SU-DHL-6 (cell line): Measurements from ENCODE around the gene ACVR2A.

ENCODE experiments used
- H2AFZ ChIP-seq: fragments of 200-600 bp; sonication (generic); 2 replicates; pipeline ENCODE4 v1.6.1; 2014; ENCODE audit warnings: low read depth, mild to moderate bottlenecking, moderate library complexity, mixed read lengths, antibody characterized with exemption, low read length; ENCODE audit not compliant: severe bottlenecking
- H3F3A ChIP-seq: fragments of 200-600 bp; shearing (Covaris generic); 2 replicates; pipeline ENCODE4 v1.6.0; 2016; ENCODE audit warnings: antibody characterized with exemption, mild to moderate bottlenecking; ENCODE audit not compliant: insufficient read depth
- H3K27ac ChIP-seq: fragments of 200-600 bp; sonication (generic); 2 replicates; pipeline ENCODE4 v1.5.1; 2016; ENCODE audit warnings: low read depth, mild to moderate bottlenecking, low read length, moderate library complexity, mixed read lengths
- H3K27me3 ChIP-seq: fragments of 200-600 bp; sonication (generic), shearing (Covaris generic); 2 replicates; pipeline ENCODE4 v1.6.0; 2014; ENCODE audit warnings: mild to moderate bottlenecking, low read length
- H3K36me3 ChIP-seq: fragments of 200-600 bp; sonication (generic); 2 replicates; pipeline ENCODE4 v1.6.1; 2014; ENCODE audit warnings: mild to moderate bottlenecking, low read length, mixed read lengths
- H3K4me2 ChIP-seq: fragments of 300-600, 200-600 bp; shearing (Covaris generic), sonication (generic); 2 replicates; pipeline ENCODE4 v1.6.0; 2014; ENCODE audit warnings: low read length, low read depth, mild to moderate bottlenecking; ENCODE audit not compliant: poor library complexity, severe bottlenecking
- H3K4me3 ChIP-seq: fragments of 200-600 bp; sonication (generic); 2 replicates; pipeline ENCODE4 v1.5.1; 2014; ENCODE audit warnings: antibody characterized with exemption, low read length, mild to moderate bottlenecking, mixed read lengths; ENCODE audit not compliant: insufficient read depth, poor library complexity, severe bottlenecking
- H3K79me2 ChIP-seq: fragments of 200-600 bp; sonication (generic); 2 replicates; pipeline ENCODE4 v1.6.1; 2014; ENCODE audit warnings: mild to moderate bottlenecking, low read length, moderate library complexity; ENCODE audit not compliant: insufficient read depth
- H3K9ac ChIP-seq: fragments of 200-600 bp; sonication (generic); 2 replicates; pipeline ENCODE4 v1.7.0; 2014; ENCODE audit warnings: mild to moderate bottlenecking, low read length
- H3K9me2 ChIP-seq: fragments of 200-600 bp; sonication (generic); replicated peaks from 2 replicates; pipeline ENCODE4 v1.6.1; 2014; ENCODE audit warnings: low read length; ENCODE audit not compliant: insufficient read depth
- H3K9me3 ChIP-seq: fragments of 200-600 bp; sonication (generic); 2 replicates; pipeline ENCODE4 v1.6.1; 2014; ENCODE audit warnings: low read length, mixed read lengths; ENCODE audit not compliant: insufficient read depth
- H4K20me1 ChIP-seq: fragments of 200-600 bp; sonication (generic); 2 replicates; pipeline ENCODE4 v1.6.1; 2014; ENCODE audit warnings: low read depth, mild to moderate bottlenecking, antibody characterized with exemption, low read length, moderate library complexity, mixed read lengths
- EZH2phosphoT487 ChIP-seq: fragments of 200-600 bp; sonication (generic), shearing (Covaris generic); conservative IDR thresholded peaks from 2 replicates; pipeline ENCODE4 v1.6.1; 2018; ENCODE audit warnings: mild to moderate bottlenecking, antibody characterized with exemption, low read length, moderate library complexity, mixed read lengths
- TF ChIP-seq, protein P1 (sequence below): fragments of 200-600 bp; sonication (generic); IDR thresholded peaks from one replicate; pipeline ENCODE4 v1.5.1; 2017; ENCODE audit warnings: antibody characterized with exemption, mild to moderate bottlenecking, low read length, moderate library complexity; ENCODE audit not compliant: insufficient read depth, poor library complexity, severe bottlenecking

The ACVR2A gene

DNA sequence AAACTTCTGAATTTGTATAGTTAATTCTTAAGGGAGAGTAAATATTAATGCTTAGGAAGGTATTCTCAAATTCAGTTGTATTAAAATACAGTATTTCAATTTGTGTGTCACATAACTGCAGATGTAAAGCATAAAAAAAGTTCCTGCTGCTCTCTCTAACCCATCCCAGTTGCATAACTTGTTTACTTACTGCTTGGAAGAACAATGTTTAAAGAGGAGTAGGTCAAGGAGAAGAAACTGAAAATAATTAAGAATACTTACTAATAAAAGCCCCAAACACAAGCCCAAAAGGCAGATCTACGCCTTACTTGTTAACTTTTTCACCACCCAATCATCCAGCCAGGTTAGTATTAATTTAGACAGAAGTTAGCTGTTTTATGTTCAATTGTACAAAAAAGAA is 94.5 kb downstream of the ACVR2A start:
- Histone ChIP-seq H4K20me1 (no peaks in the 10 kb centered on the region), H3K27ac (no peak overlapping the region), H3K4me3 (no peak overlapping the region), H3K9me3 (no peaks in the 10 kb centered on the region), H3F3A (no peaks in the 10 kb centered on the region), H3K9ac (no peak overlapping the region), H2AFZ (no peak overlapping the region), H3K36me3 (peaks cover 8% of the 10 kb centered on the region; the same call in 1 of the 2 replicates), H3K9me2 (no peaks in the 10 kb centered on the region), H3K27me3 (no peaks in the 10 kb centered on the region), H3K79me2 (no peaks in the 10 kb centered on the region), H3K4me2 (no peak overlapping the region)
- no peak for TF ChIP-seq EZH2phosphoT487
- TF ChIP-seq, protein P1, sequence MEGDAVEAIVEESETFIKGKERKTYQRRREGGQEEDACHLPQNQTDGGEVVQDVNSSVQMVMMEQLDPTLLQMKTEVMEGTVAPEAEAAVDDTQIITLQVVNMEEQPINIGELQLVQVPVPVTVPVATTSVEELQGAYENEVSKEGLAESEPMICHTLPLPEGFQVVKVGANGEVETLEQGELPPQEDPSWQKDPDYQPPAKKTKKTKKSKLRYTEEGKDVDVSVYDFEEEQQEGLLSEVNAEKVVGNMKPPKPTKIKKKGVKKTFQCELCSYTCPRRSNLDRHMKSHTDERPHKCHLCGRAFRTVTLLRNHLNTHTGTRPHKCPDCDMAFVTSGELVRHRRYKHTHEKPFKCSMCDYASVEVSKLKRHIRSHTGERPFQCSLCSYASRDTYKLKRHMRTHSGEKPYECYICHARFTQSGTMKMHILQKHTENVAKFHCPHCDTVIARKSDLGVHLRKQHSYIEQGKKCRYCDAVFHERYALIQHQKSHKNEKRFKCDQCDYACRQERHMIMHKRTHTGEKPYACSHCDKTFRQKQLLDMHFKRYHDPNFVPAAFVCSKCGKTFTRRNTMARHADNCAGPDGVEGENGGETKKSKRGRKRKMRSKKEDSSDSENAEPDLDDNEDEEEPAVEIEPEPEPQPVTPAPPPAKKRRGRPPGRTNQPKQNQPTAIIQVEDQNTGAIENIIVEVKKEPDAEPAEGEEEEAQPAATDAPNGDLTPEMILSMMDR, result no peak

DNA sequence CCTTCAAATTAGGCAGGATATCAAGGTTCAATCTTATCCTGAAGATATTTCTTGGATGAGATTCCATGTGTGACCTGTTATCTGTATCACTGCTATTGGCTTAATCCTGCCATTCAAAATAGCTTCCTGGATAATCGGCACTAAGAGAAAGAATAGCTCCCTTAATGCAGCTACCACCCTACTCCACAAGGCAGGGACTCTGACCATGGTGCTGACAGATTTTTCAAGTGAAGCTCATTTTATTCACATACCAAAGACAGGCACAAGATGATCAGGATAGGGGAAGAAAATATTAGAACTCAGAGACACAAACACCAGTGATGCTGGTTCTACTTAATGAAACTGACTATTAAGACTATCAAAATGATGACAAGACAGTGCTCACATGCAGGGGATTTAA is 100.8 kb downstream of the ACVR2A start:
- Histone ChIP-seq H3K9me3 (no peaks in the 10 kb centered on the region), H3K4me2 (no peak overlapping the region), H3K4me3 (no peak overlapping the region), H3K27ac (no peak overlapping the region), H3K27me3 (no peaks in the 10 kb centered on the region), H2AFZ (no peak overlapping the region), H3F3A (no peaks in the 10 kb centered on the region), H3K79me2 (no peaks in the 10 kb centered on the region), H3K36me3 (peaks cover 6% of the 10 kb centered on the region; the same call in 1 of the 2 replicates), H3K9ac (no peak overlapping the region), H3K9me2 (no peaks in the 10 kb centered on the region), H4K20me1 (no peaks in the 10 kb centered on the region)
- TF ChIP-seq, protein P1, result no peak
- TF ChIP-seq EZH2phosphoT487, result no peak

DNA sequence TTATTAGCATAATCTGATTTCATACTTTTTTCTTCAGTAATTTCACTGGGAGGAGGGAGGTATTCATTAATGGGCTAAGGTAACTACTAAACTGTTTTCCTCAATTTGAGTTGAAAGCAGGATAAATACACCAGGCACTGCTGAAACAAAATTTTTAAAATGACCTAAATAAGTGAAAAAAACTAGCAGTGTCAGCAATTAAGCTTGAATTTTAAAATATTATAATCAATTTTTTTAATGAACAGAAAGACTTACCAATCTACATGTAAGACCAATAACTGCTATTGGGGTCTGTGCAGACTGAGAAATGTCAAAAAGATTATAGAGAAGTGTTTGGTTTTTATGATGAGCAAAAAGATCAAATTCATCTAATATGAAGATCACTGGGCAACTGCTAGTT is 107.3 kb downstream of the ACVR2A start:
- H4K20me1 ChIP-seq, result no peaks in the 10 kb centered on the region
- H3K79me2 ChIP-seq, result no peaks in the 10 kb centered on the region
- peaks cover 21% of the 10 kb centered on the region; the same call in 1 of the 2 replicates for H3K36me3 ChIP-seq
- H3K4me2 ChIP-seq, result no peak overlapping the region
- no peak for TF ChIP-seq EZH2phosphoT487
- TF ChIP-seq, protein P1, result no peak
- no peaks in the 10 kb centered on the region for H3K9me3 ChIP-seq
- peaks cover 4% of the 10 kb centered on the region; the same call in 1 of the 2 replicates for H3F3A ChIP-seq
- no peak overlapping the region for H3K27ac ChIP-seq
- no peak overlapping the region for H2AFZ ChIP-seq
- no peak overlapping the region for H3K9ac ChIP-seq
- no peaks in the 10 kb centered on the region for H3K9me2 ChIP-seq
- H3K27me3 ChIP-seq, result no peaks in the 10 kb centered on the region
- H3K4me3 ChIP-seq, result no peak overlapping the region
